ENCODE results near the gene CTDNEP1. TPM values are rescaled to one million over a fixed set of nuclear protein-coding genes. Genes with fewer than 3 reads are reported as not detected.
A peak's percentile ranks its signal among the peaks of the same experiment; 100 is the strongest.

The CTDNEP1 gene
- total RNA-seq, 3 donors from 2014 or later (not counting 1 experiment from before 2014, with no cell fraction given) = 127 to 139 (median 131) TPM

GRCh38 chr17:7215652-7216180, 35.8 kb downstream of the CTDNEP1 start:
- no peaks in the 10 kb centered on the region for H3K36me3 Mint-ChIP-seq
- peaks cover 29 to 60% of the 10 kb centered on the region in 2 donors for H3K4me1 Mint-ChIP-seq
- no peaks in the 10 kb centered on the region for H3K9me3 ChIP-seq (ENCODE audit: control insufficient read depth, insufficient read depth, low read length)
- H3K27me3 ChIP-seq (ENCODE audit: control insufficient read depth, insufficient read depth, low read length) = no peaks in the 10 kb centered on the region
- TF ChIP-seq CTCF (IDR thresholded peaks at IDR 0.05) = no peak
- no peak overlapping the region for H3K4me3 ChIP-seq (ENCODE audit: low read length)
- intact Hi-C loops (cut with micrococcal nuclease) = loop anchor here (2.0 to 10.0 kb wide), 3 partner anchors 19 to 469 kb away; partner anchors contain the start of genes CTDNEP1, DVL2, ELP5 and TP53
- no peaks in the 10 kb centered on the region for H3K36me3 ChIP-seq (ENCODE audit: control insufficient read depth, insufficient read depth, low read length)
- DNase-seq = peak in 1 of 2 donors; percentile 47
- H3K4me3 Mint-ChIP-seq = no peak overlapping the region
- peaks cover 49% of the 10 kb centered on the region for H3K4me1 ChIP-seq (ENCODE audit: control insufficient read depth, insufficient read depth, low read length)
- 36% methylated on average over 6 of the region's 10 CpGs for WGBS (ENCODE audit: insufficient coverage)
- no peaks in the 10 kb centered on the region for H3K9me3 Mint-ChIP-seq
- H3K27me3 Mint-ChIP-seq (ENCODE audit: low read depth in 2 of 2) = peaks cover 7 to 14% of the 10 kb centered on the region in 2 donors
- peak overlapping the region in 1 of 2 donors; percentile 87 for H3K27ac Mint-ChIP-seq
- H3K27ac ChIP-seq (ENCODE audit: low read length) = no peak overlapping the region
- ATAC-seq = no peak

- H3K36me3 Mint-ChIP-seq = no peaks in the 10 kb centered on the region
- intact Hi-C loops (cut with micrococcal nuclease) = loop anchor here (2.0 to 10.0 kb wide), 3 partner anchors 20 to 470 kb away; partner anchors contain the start of genes CTDNEP1, DVL2, ELP5 and TP53
- H3K9me3 Mint-ChIP-seq = no peaks in the 10 kb centered on the region
- no peak for TF ChIP-seq CTCF (IDR thresholded peaks at IDR 0.05)
- Histone ChIP-seq H3K36me3 (ENCODE audit: control insufficient read depth, insufficient read depth, low read length) (no peaks in the 10 kb centered on the region), H3K4me3 (ENCODE audit: low read length) (no peak overlapping the region), H3K27me3 (ENCODE audit: control insufficient read depth, insufficient read depth, low read length) (no peaks in the 10 kb centered on the region), H3K9me3 (ENCODE audit: control insufficient read depth, insufficient read depth, low read length) (no peaks in the 10 kb centered on the region), H3K27ac (ENCODE audit: low read length) (peak overlapping the region; percentile 67), H3K4me1 (ENCODE audit: control insufficient read depth, insufficient read depth, low read length) (peaks cover 44% of the 10 kb centered on the region)
- ATAC-seq (no peak), DNase-seq (no peak)
- peaks cover 23 to 54% of the 10 kb centered on the region in 2 donors for H3K4me1 Mint-ChIP-seq
- peaks cover 7 to 15% of the 10 kb centered on the region in 2 donors for H3K27me3 Mint-ChIP-seq (ENCODE audit: low read depth in 2 of 2)
- 32% methylated on average over 8 of the region's 9 CpGs for WGBS (ENCODE audit: insufficient coverage)
- H3K27ac Mint-ChIP-seq = peak overlapping the region; percentile 87 to 99
- peak overlapping the region; percentile 89 for H3K4me3 Mint-ChIP-seq
Observed at GRCh38 chr17:7215136-7215638, 36.3 kb downstream of the CTDNEP1 start.

GRCh38 chr17:7214300-7215135, 37.0 kb downstream of the CTDNEP1 start:
- peak; percentile 18 for TF ChIP-seq CTCF (IDR thresholded peaks at IDR 0.05)
- Mint-ChIP-seq H3K4me1 (peaks cover 18 to 48% of the 10 kb centered on the region in 2 donors), H3K9me3 (no peaks in the 10 kb centered on the region), H3K4me3 (peak overlapping the region; percentile 89), H3K27ac (peak overlapping the region; percentile 87 to 99), H3K27me3 (ENCODE audit: low read depth in 2 of 2) (peaks cover 7 to 16% of the 10 kb centered on the region in 2 donors), H3K36me3 (no peaks in the 10 kb centered on the region)
- Histone ChIP-seq H3K4me3 (ENCODE audit: low read length) (peak overlapping the region; percentile 34), H3K27ac (ENCODE audit: low read length) (peak overlapping the region; percentile 67), H3K9me3 (ENCODE audit: control insufficient read depth, insufficient read depth, low read length) (no peaks in the 10 kb centered on the region), H3K4me1 (ENCODE audit: control insufficient read depth, insufficient read depth, low read length) (peaks cover 41% of the 10 kb centered on the region), H3K27me3 (ENCODE audit: control insufficient read depth, insufficient read depth, low read length) (no peaks in the 10 kb centered on the region), H3K36me3 (ENCODE audit: control insufficient read depth, insufficient read depth, low read length) (no peaks in the 10 kb centered on the region)
- under 1% methylated on average over 45 of the region's 45 CpGs for WGBS (ENCODE audit: insufficient coverage)
- peak; percentile 86 to 97 (median 87) for ATAC-seq
- intact Hi-C loops (cut with micrococcal nuclease) = loop anchor here (1.0 to 10.0 kb wide), 4 partner anchors 9 to 470 kb away; partner anchors contain the start of genes CTDNEP1, DVL2, ELP5 and TP53
- peak; percentile 97 to 98 for DNase-seq

All from natural killer cell (primary cell).